ENCODE data around the gene PHRF1.

Gene PHRF1

GRCh38 chr11:538431-539051, 37.7 kb upstream of the PHRF1 start:
- no peak for DNase-seq (ENCODE audit: low read depth in 2 of 2, low spot score in 1 of 2)

DNA sequence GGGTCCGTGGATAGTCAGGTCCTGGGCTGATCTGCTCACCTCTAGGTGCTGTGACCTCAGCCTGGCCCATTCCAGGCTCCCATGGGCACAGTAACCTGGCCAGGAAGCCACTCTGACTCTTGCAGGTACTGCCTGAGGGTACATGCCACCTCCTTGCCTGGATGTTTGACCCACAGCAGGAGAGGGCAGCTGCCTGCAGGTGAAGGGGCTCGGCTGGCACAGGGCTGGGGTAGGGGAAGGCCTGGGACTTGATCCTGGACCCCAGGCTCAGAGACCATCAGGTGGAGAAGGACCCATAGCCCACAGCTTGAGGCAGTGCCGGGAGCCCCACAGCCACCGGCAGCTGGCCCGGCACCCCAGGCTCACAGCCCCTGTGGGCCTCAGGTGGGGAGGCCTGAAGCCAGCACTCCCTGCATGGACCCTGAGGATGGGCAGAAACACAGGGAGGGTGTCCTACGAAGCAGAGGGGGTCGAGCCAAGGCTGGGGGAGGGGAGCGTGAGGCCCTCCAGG, 36.2 kb upstream of the PHRF1 start:
- no peak for DNase-seq (ENCODE audit: low read depth in 2 of 2, low spot score in 1 of 2)

- no peak for DNase-seq (ENCODE audit: low read depth in 2 of 2, low spot score in 1 of 2)
Observed at GRCh38 chr11:540583-541432, 35.5 kb upstream of the PHRF1 start.

DNA sequence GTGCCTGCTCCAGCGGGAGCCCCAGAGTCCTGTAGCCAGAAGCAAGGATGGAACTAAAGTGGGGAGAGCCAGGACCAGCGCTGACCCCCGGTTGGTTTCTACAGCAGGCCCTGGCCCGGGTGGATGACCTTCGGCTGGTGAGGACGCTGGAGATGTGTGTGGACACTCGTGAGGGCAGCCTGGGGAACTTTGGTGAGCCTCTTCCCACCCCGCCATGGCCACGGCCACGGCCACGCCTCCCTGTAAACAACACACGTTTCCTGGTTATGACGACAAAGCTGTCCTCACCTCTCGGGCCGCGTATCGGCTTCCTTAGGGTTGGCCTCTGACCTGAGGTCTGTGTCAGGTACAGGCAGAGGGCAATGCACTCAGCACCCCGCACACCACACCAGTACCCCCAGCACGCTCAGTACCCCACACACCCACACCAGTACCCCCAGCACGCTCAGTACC, 34.8 kb upstream of the PHRF1 start:
- DNase-seq (ENCODE audit: low read depth in 2 of 2, low spot score in 1 of 2), result no peak

DNA sequence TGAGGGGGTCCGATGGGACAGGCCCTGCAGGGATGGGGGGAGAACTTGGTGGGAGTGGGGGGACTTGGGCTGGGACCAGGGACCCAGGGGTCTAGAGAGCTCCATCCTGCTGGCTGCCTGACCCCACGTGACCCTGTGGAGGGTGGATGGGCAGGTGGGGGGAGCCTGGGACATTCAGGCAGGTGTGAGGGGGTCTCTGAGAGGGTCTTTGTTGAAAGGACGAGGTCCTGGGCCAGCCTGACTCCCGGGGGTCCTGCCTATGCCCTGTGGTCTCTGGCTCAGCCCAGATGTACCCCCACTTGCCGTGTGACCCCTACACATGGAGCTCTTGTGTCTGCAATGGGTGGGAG, 31.5 kb upstream of the PHRF1 start:
- no peak for DNase-seq (ENCODE audit: low read depth in 2 of 2, low spot score in 1 of 2)

GRCh38 chr11:545171-545570, 31.1 kb upstream of the PHRF1 start:
- no peak for DNase-seq (ENCODE audit: low read depth in 2 of 2, low spot score in 1 of 2)

DNA sequence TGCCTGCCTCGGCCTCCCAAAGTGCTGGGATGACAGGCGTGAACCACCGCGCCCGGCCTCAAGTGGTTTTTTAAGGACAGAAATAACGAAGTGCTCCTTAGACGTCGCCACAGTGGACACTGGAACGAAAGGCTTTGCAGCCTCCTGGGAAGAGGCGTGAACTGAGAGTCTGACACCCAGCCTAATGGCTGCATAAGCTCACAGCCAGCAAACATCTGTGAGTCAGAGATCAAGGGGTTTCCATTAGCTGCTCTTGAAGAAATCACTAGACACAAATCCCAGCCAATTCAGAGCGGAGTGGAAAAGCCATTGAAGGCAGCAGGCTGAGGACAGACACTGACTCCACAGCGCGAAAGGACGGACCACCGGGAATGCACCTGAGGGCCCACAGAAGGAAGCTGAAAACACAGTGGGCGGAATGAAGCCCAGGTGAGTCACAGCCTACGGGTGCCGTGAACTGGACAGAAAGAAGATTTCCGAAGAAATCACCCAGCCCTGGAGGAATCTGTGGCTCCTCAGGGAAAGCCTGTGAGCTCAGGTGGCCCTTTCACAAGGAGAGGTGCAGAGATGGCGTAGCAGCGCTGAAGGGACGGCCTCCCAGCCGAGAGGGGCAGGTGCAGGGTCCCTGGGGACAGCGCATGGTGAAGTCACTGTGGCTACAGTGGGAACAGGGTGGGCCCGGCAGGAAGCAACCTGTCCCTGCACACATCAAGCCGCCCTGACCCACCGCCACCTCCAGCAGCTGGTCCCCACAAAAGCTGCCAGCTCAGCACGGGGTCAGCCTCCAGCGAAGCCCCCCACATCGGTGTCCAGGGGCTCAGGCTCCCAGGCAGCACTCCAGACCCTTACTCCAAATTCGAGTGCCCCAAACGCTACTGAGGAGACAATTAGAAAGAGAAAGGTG, 27.3 kb upstream of the PHRF1 start:
- no peak for DNase-seq (ENCODE audit: low read depth in 2 of 2, low spot score in 1 of 2)

GRCh38 chr11:550021-550745, 26.1 kb upstream of the PHRF1 start:
- DNase-seq (ENCODE audit: low read depth in 2 of 2, low spot score in 1 of 2), result no peak

GRCh38 chr11:550746-551085, 25.6 kb upstream of the PHRF1 start:
- DNase-seq (ENCODE audit: low read depth in 2 of 2, low spot score in 1 of 2), result no peak

DNA sequence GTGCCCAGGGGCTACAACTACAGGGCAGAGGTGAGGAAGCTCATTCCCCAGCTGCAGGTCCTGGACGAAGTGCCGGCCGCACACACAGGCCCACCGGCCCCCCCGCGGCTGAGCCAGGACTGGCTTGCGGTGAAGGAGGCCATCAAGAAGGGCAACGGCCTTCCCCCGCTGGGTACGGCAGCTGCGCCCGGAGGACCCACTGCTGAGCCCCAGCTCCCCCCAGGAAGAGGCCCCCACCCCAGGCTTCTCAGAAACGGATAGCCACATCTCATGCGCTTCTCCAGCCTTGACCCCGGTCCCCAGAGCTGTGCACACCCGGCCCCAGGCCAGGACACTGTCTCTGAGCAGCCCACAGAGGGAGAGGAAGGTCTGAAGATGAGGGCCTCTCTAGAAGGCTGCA, 25.1 kb upstream of the PHRF1 start:
- no peak for DNase-seq (ENCODE audit: low read depth in 2 of 2, low spot score in 1 of 2)

- DNase-seq (ENCODE audit: low read depth in 2 of 2, low spot score in 1 of 2), result no peak
Observed at GRCh38 chr11:551596-551995, 24.7 kb upstream of the PHRF1 start.

DNA sequence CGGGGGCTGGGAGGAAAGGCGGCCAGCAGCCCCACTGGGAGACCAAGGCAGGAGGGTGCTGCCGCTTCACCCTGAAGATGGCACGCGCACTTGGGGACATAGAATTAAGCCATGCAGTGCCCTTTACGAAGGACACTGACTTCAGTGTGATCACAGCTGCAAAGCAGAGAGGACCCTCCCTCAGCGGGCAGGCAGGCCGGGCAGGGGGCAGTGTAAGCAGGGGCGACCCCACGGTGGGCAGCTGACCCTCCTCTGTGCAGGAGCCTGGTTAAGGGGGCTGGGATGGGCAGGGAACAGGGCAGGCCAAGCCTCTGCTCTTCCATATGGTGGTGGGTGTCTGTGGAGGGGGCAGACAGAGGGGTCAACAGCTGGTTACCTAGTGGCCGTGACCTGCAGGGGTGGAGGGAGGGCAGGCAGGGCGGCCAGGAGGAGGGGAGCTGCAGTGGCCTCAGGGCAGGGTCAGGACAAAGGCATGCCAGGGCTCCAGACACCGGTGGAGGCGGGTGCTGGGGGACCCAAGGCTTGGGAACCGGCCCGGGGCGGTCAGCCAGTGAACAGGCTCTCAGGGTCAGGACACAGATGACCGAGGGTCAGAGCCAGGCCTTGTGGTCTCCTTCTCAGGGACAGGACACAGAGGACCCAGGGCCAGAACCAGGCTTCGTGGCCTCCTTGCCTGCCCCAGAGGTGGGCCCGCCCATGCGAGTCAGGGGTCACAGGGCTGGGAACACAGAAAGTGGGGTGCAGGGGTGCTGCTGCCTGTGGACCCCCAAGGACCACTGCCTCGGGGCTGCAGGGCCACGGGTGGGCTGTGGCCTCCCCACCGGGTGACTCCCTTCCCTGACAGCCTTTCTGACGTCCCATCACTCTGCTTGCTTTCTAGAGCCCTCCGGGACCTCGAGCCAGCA, 22.9 kb upstream of the PHRF1 start:
- no peak for DNase-seq (ENCODE audit: low read depth in 2 of 2, low spot score in 1 of 2)

GRCh38 chr11:553988-554340, 22.3 kb upstream of the PHRF1 start:
- no peak for DNase-seq (ENCODE audit: low read depth in 2 of 2, low spot score in 1 of 2)

- DNase-seq (ENCODE audit: low read depth in 2 of 2, low spot score in 1 of 2), result peak in 1 of 2 donors; percentile 54
Observed at GRCh38 chr11:554428-555226, 21.6 kb upstream of the PHRF1 start.

- no peak for DNase-seq (ENCODE audit: low read depth in 2 of 2, low spot score in 1 of 2)
Observed at GRCh38 chr11:555227-555779, 21.0 kb upstream of the PHRF1 start.

DNA sequence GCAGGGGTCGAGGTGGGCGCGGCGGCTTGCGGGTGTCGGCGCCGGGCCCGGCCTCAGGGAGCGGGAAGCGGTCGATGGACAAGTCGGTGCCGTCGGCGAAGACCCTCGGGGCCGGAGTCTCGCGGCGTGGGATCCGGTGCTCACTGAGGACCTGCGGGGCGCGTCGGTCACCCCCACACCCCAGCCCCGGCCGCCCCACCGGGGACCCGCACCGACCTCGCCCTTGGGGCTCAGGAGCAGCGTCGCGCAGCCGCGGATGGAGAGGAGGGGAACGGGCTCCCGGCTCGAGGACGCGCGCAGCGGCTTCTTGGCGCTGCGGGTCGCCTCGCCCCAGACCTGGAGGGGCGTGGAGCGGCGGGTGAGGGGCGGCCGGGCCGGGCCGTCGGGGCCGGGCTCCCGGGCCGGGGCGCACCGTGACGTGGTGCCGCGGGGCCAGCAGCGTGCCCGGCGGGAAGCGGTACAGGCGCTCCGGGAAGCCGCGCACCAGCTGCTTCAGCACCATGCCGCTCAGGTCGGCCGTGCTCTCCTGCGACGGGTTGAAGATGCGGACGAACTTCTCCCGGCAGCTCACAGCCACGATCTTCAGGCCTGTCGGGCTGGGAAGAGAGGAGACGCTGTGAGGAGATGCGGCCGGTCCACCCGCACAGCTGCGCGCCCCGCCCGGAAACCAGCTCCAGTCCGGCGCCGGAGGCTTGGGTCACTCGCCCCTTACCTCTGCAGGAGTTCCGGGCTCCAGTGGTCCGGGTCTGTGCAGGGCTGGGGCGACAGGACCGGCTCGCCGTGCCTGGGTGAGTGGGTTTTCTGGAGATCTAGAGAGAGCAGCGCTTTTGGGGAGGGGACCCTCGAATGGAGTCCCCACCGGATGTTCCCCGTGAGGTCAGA, 20.2 kb upstream of the PHRF1 start:
- no peak for DNase-seq (ENCODE audit: low read depth in 2 of 2, low spot score in 1 of 2)

GRCh38 chr11:556662-557256, 19.5 kb upstream of the PHRF1 start:
- DNase-seq (ENCODE audit: low read depth in 2 of 2, low spot score in 1 of 2), result no peak
